IMR-90 (cell line): ENCODE data around the gene NBPF4. TPM values are rescaled to one million over a fixed set of nuclear protein-coding genes. Genes with fewer than 3 reads are reported as not detected.
"Not testable (repeated sequence)": the region's sequence is repeated elsewhere in the genome, so short reads cannot be mapped to it uniquely, and the experiment has no call there.

Experiments
- ATAC-seq: fragments of 200-7000 bp; cut with Tn5 transposase; 2 replicates; pipeline ENCODE4 v1.9.1; 2020; ENCODE audit warnings: low read depth, mild to moderate bottlenecking, moderate library complexity
- BruUV-seq: library from RNA; stranded (reverse); fragments of 400-500 nt; replicated peaks from 2 replicates; lab custom pipeline; 2021; lab: Mats Ljungman, UMichigan
- CTCF ChIA-PET: fragments of 300-600 bp; formaldehyde crosslinking; extraction: SDS; loops from one replicate; lab custom pipeline; 2021; ENCODE audit warnings: antibody characterized with exemption; lab: Yijun Ruan, JAX
- POLR2A ChIA-PET: fragments of 300-600 bp; sonication (Branson Sonifier 250); formaldehyde crosslinking; loops from one replicate; lab custom pipeline; 2022; ENCODE audit warnings: antibody characterized with exemption; ENCODE audit not compliant: unreplicated experiment; lab: Charles Lee
- DNase-seq: peaks from one replicate; pipeline ENCODE4 v3.0.0; 2013
- H2AFZ ChIP-seq: replicated peaks from 2 replicates; pipeline ENCODE3; 2013; ENCODE audit warnings: low read length, mild to moderate bottlenecking; ENCODE audit not compliant: poor library complexity
- H2AK5ac ChIP-seq: 2 replicates; pipeline ENCODE4 v1.6.1; 2013; ENCODE audit warnings: low read depth, low read length, inconsistent platforms
- H2AK9ac ChIP-seq: replicated peaks from 2 replicates; pipeline ENCODE3; 2013; ENCODE audit warnings: mild to moderate bottlenecking, low read depth, low read length, moderate library complexity; ENCODE audit not compliant: poor library complexity
- H2BK120ac ChIP-seq: 2 replicates; pipeline ENCODE4 v1.6.1; 2013; ENCODE audit warnings: low read depth, low read length, inconsistent platforms
- H2BK15ac ChIP-seq: 3 replicates; pipeline ENCODE4 v1.6.1; 2013; ENCODE audit warnings: low read depth, low read length, inconsistent platforms
- H2BK20ac ChIP-seq: 2 replicates; pipeline ENCODE4 v1.6.1; 2013; ENCODE audit warnings: low read depth, mild to moderate bottlenecking, inconsistent platforms, low read length, moderate library complexity
- H2BK5ac ChIP-seq: 2 replicates; pipeline ENCODE4 v1.6.1; 2013; ENCODE audit warnings: mild to moderate bottlenecking, low read depth, low read length, inconsistent platforms; ENCODE audit not compliant: poor library complexity, severe bottlenecking
- H3K14ac ChIP-seq: replicated peaks from 2 replicates; pipeline ENCODE4 v1.6.1; 2013; ENCODE audit warnings: low read depth, low read length, inconsistent platforms
- H3K18ac ChIP-seq: 2 replicates; pipeline ENCODE4 v1.6.1; 2013; ENCODE audit warnings: low read depth, low read length, control low read depth
- H3K23ac ChIP-seq: 2 replicates; pipeline ENCODE4 v1.6.1; 2013; ENCODE audit warnings: low read depth, low read length, inconsistent platforms
- H3K27ac ChIP-seq: 2 replicates; pipeline ENCODE4 v1.5.1; 2013; ENCODE audit warnings: mild to moderate bottlenecking, control low read depth, low read length; ENCODE audit not compliant: insufficient read depth
- H3K27me3 ChIP-seq: 2 replicates; pipeline ENCODE4 v1.6.1; 2013; ENCODE audit warnings: low read length; ENCODE audit not compliant: control insufficient read depth, insufficient read depth
- H3K36me3 ChIP-seq: 2 replicates; pipeline ENCODE4 v1.6.1; 2013; ENCODE audit warnings: low read length, mixed read lengths; ENCODE audit not compliant: control insufficient read depth, insufficient read depth
- H3K4ac ChIP-seq: 2 replicates; pipeline ENCODE4 v1.6.1; 2013; ENCODE audit warnings: low read depth, low read length, inconsistent platforms
- H3K4me1 ChIP-seq: 2 replicates; pipeline ENCODE4 v1.6.1; 2013; ENCODE audit warnings: low read length, mixed read lengths; ENCODE audit not compliant: control insufficient read depth, insufficient read depth
- H3K4me2 ChIP-seq: 2 replicates; pipeline ENCODE4 v1.6.1; 2013; ENCODE audit warnings: low read depth, mild to moderate bottlenecking, control low read depth, low read length, moderate library complexity
- H3K4me3 ChIP-seq: 2 replicates; pipeline ENCODE4 v1.5.1; 2013; ENCODE audit warnings: low read depth, mild to moderate bottlenecking, control low read depth, low read length, moderate library complexity; ENCODE audit not compliant: insufficient read depth
- H3K56ac ChIP-seq: 2 replicates; pipeline ENCODE4 v1.6.1; 2013; ENCODE audit warnings: low read length, inconsistent platforms; ENCODE audit not compliant: insufficient read depth; ENCODE audit errors: extremely low read depth
- H3K79me1 ChIP-seq, 2 experiments: 2 replicates each; pipeline ENCODE4 v1.6.1; 2013; ENCODE audit warnings: low read length in 2 of 2, inconsistent platforms in 1 of 2, low read depth in 1 of 2
- H3K9ac ChIP-seq: 2 replicates; pipeline ENCODE4 v1.6.1; 2013; ENCODE audit warnings: low read depth, low read length, control low read depth
- H3K9me1 ChIP-seq: 2 replicates; pipeline ENCODE4 v1.6.1; 2013; ENCODE audit warnings: low read length, inconsistent platforms; ENCODE audit not compliant: insufficient read depth
- H3K9me3 ChIP-seq: 2 replicates; pipeline ENCODE4 v1.6.1; 2013; ENCODE audit warnings: low read length; ENCODE audit not compliant: control insufficient read depth, insufficient read depth
- H4K20me1 ChIP-seq: 2 replicates; pipeline ENCODE4 v1.6.1; 2013; ENCODE audit warnings: low read length, inconsistent platforms; ENCODE audit not compliant: insufficient read depth
- H4K5ac ChIP-seq: 2 replicates; pipeline ENCODE4 v1.6.1; 2013; ENCODE audit warnings: mild to moderate bottlenecking, low read depth, low read length, control low read depth
- H4K8ac ChIP-seq, 2 experiments: 2 replicates each; pipeline ENCODE4 v1.6.1; 2013; ENCODE audit warnings: low read depth in 2 of 2, low read length in 2 of 2, control low read depth in 1 of 2, inconsistent platforms in 1 of 2
- H4K91ac ChIP-seq: 2 replicates; pipeline ENCODE4 v1.6.1; 2013; ENCODE audit warnings: low read depth, low read length, inconsistent platforms; ENCODE audit not compliant: insufficient read depth
- WGBS, 2 experiments: methylation state at CpG; one replicate each; pipeline versions ENCODE4 v1.1.5 to v1.1.7; 2013; ENCODE audit warnings: missing lambda C conversion rate in 2 of 2; ENCODE audit not compliant: insufficient read length in 1 of 2; ENCODE audit errors: extremely low coverage in 2 of 2; 5-methylcytosine and 5-hydroxymethylcytosine counted together
- dilution Hi-C: fragments of 300-500 bp; cut with HindIII; formaldehyde crosslinking; loops from one replicate; pipeline ENCODE4 v1.14.3; 2018; ENCODE audit warnings: low sequenced_read_pairs; ENCODE audit not compliant: unreplicated experiment
- in situ Hi-C: fragments of 300-500 bp; cut with MboI; formaldehyde crosslinking; loops from 3 replicates; pipeline ENCODE4 v1.14.3; 2019; ENCODE audit warnings: low sequenced_read_pairs, inconsistent platforms, mixed read lengths
- intact Hi-C: fragments of 100-400 bp; cut with micrococcal nuclease; formaldehyde crosslinking; loops from 2 replicates; pipeline ENCODE4 v1.10.0; 2022
- polyA plus RNA-seq, 3 experiments: library from polyadenylated mRNA; depleted of rRNA; stranded (reverse); fragments of >200 nt; gene quantifications; 2 replicates each; pipeline ENCODE4 v1.2.3, GENCODE V29; 2012; ENCODE audit warnings: low replicate concordance in 1 of 3
- total RNA-seq: library from RNA; depleted of rRNA; stranded (reverse); fragments of >200 nt; gene quantifications from 2 replicates; pipeline ENCODE4 v1.2.3, GENCODE V29; 2012

Gene NBPF4
- total and polyA plus RNA-seq, 2 of the 4 experiments (the other 2 are of a cell fraction), result not detected

DNA sequence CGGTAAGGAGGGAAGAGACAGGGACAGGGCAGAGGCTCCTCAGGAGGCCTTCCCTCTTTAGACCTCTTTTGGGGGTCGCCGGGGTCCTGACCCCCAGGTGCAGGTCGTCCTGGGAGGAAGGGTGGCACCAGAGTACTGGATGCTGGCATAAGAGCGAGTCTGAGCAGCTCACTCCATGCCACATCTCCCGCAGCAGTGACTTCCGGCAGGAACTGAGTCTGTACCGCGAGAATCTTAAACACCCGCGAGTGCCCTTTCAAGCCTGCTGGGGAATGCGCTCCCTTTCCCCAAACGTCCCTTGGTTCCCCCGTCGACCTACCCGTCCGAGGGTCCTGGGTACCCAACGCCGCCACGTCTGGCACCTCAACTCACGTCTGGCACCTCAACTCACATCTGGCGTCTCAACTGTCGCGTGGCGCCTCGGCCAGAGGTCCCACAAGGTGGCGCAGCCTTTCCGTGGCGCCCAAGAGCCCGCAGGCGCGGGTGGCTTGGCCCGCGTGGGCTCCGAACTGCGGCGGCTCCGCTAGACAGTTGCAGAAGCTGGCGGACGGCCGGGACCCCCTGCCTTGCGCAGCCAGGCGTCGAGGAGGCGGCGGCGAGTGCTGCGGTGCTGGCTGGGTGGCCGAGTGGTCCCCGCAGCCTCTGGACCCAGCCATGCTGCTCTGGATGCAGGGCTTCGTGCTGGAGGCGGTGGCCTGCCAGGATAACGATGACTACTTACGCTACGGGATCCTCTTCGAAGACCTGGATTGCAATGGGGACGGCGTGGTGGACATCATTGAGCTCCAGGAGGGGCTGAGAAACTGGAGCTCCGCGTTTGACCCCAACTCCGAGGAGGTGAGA, 28.8 kb upstream of the NBPF4 start:
- H4K91ac ChIP-seq, H2BK120ac ChIP-seq, CTCF ChIA-PET, H3K4me3 ChIP-seq, H3K4ac ChIP-seq, H3K18ac ChIP-seq, H3K56ac ChIP-seq, in situ Hi-C loops, H3K27ac ChIP-seq, H2AK9ac ChIP-seq, H3K27me3 ChIP-seq, H2AK5ac ChIP-seq, H3K79me1 ChIP-seq, H3K9ac ChIP-seq, H4K8ac ChIP-seq, POLR2A ChIA-PET, dilution Hi-C loops, H3K36me3 ChIP-seq, intact Hi-C loops, H4K5ac ChIP-seq, DNase-seq, H3K14ac ChIP-seq, BruUV-seq, H2BK15ac ChIP-seq, H2AFZ ChIP-seq, H2BK20ac ChIP-seq, H2BK5ac ChIP-seq, H3K23ac ChIP-seq, H3K4me1 ChIP-seq, H3K9me3 ChIP-seq, H3K9me1 ChIP-seq, H3K4me2 ChIP-seq, H4K20me1 ChIP-seq: not testable (repeated sequence)
- peak; percentile 48 for ATAC-seq
- no CpG with 5 or more reads among the region's 61 CpGs for WGBS, 2 experiments

DNA sequence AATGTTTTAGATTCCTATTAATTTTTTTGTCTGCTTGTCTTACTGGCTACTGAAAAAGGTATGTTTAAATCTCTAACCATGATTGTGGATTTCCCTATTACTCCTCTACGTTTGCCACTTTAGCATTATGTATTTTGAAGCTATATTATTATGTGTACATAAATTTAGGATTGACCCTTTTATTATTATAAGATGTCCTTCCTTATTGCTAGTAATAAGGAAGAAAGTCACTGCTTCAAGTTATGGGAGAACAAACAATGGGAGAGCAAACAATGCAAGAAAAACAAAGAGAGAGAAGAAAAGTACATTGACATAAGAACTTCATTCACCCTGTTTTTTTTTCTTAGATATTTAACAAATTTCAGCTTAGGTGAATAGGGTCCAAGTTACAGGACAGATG, 23.2 kb upstream of the NBPF4 start:
- H2AK9ac ChIP-seq, H3K27ac ChIP-seq, DNase-seq, H2AFZ ChIP-seq, H3K36me3 ChIP-seq, H3K79me1 ChIP-seq, H2BK5ac ChIP-seq, H3K14ac ChIP-seq, H3K4me3 ChIP-seq, H2BK20ac ChIP-seq, H3K9me1 ChIP-seq, H4K5ac ChIP-seq, H3K56ac ChIP-seq, H3K4me2 ChIP-seq, H3K4me1 ChIP-seq, H4K20me1 ChIP-seq, ATAC-seq, H2BK120ac ChIP-seq, BruUV-seq, H3K27me3 ChIP-seq, intact Hi-C loops, H2AK5ac ChIP-seq, H2BK15ac ChIP-seq, H4K8ac ChIP-seq, H3K9me3 ChIP-seq, in situ Hi-C loops, H3K4ac ChIP-seq, H3K9ac ChIP-seq, POLR2A ChIA-PET, H3K23ac ChIP-seq, H3K18ac ChIP-seq, H4K91ac ChIP-seq, dilution Hi-C loops, CTCF ChIA-PET: not testable (repeated sequence)
- no CpG with 5 or more reads among the region's 1 CpG for WGBS, 2 experiments
